SH-SY5Y (cell line): ENCODE results near the gene KLHL22.

ENCODE experiments used
- GATA2 ChIP-seq: IDR thresholded peaks from 2 replicates; pipeline ENCODE4 v1.6.1; 2011; ENCODE audit warnings: mild to moderate bottlenecking, low read depth, low read length
- GATA3 ChIP-seq: IDR thresholded peaks from 2 replicates; pipeline ENCODE4 v1.6.1; 2011; ENCODE audit warnings: low read depth, mild to moderate bottlenecking, low read length, moderate library complexity

DNA sequence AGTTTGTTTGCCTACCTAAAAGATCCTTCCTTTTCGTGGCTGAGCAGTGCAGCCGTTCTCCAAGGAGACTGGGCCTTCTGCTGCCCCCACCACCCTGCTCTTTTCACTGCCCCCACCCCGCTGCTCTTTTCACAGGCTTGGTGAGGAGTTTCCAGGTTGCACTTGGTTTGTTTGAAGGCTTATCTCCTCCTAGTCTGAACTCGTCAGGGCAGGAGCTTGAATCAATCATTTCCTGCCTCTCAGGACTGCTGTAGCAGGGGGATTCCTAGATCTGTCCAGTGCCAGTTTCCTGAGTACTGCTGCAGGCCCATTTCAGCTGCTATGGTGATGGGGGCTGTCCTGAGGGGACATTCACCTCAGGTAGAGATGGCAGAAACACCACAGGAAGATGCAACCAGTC, 21.8 kb upstream of the KLHL22 start:
- TF ChIP-seq GATA2, result no peak
- TF ChIP-seq GATA3, result no peak
